Right forelimb (tissue), 1 donor: ENCODE data around the gene SMIM15.
A peak's percentile ranks its signal among the peaks of the same experiment; 100 is the strongest.
"Not testable (repeated sequence)": the region's sequence is repeated elsewhere in the genome, so short reads cannot be mapped to it uniquely, and the experiment has no call there.

ENCODE experiments used
- DNase-seq: peaks from one replicate; pipeline ENCODE4 v3.0.0-alpha.2; 2018

Gene SMIM15

GRCh38 chr5:61162010-61162831 is at the start of gene SMIM15:
Gene SMIM15 (minus strand): TSS chr5:61162468. CDS start chr5:61160171, 2,297 bp downstream.
- peak; percentile 93 for DNase-seq

- no peak for DNase-seq
Measured at GRCh38 chr5:61207884-61208283, 45.6 kb upstream of the SMIM15 start.

GRCh38 chr5:61205013-61205412 is 42.7 kb upstream of the SMIM15 start:
- no peak for DNase-seq

- DNase-seq: no peak
Measured at GRCh38 chr5:61202213-61202612, 39.9 kb upstream of the SMIM15 start.

GRCh38 chr5:61200582-61201155 is 38.4 kb upstream of the SMIM15 start:
- DNase-seq: no peak

- DNase-seq: no peak
Measured at GRCh38 chr5:61198606-61199005, 36.3 kb upstream of the SMIM15 start.

GRCh38 chr5:61187826-61188225 is 25.6 kb upstream of the SMIM15 start:
- DNase-seq: not testable (repeated sequence)

- DNase-seq: not testable (repeated sequence)
Measured at GRCh38 chr5:61187352-61187751, 25.1 kb upstream of the SMIM15 start.

- DNase-seq: no peak
Measured at GRCh38 chr5:61186634-61187033, 24.4 kb upstream of the SMIM15 start.

GRCh38 chr5:61184708-61185107 is 22.4 kb upstream of the SMIM15 start:
- DNase-seq: no peak

GRCh38 chr5:61183538-61183937 is 21.3 kb upstream of the SMIM15 start:
- no peak for DNase-seq

GRCh38 chr5:61182449-61182848 is 20.2 kb upstream of the SMIM15 start:
- no peak for DNase-seq

- DNase-seq: no peak
Measured at GRCh38 chr5:61180886-61181285, 18.6 kb upstream of the SMIM15 start.

- DNase-seq: no peak
Measured at GRCh38 chr5:61178702-61179101, 16.4 kb upstream of the SMIM15 start.

- DNase-seq: no peak
Measured at GRCh38 chr5:61177716-61178115, 15.4 kb upstream of the SMIM15 start.

GRCh38 chr5:61177070-61177469 is 14.8 kb upstream of the SMIM15 start:
- DNase-seq: no peak

- DNase-seq: no peak
Measured at GRCh38 chr5:61176631-61177030, 14.4 kb upstream of the SMIM15 start.

- no peak for DNase-seq
Measured at GRCh38 chr5:61171479-61171878, 9.2 kb upstream of the SMIM15 start.

GRCh38 chr5:61168951-61169350 is 6.7 kb upstream of the SMIM15 start:
- no peak for DNase-seq

GRCh38 chr5:61167382-61167781 is 5.1 kb upstream of the SMIM15 start:
- DNase-seq: no peak

- no peak for DNase-seq
Measured at GRCh38 chr5:61163905-61164304, 1.6 kb upstream of the SMIM15 start.

- no peak for DNase-seq
Measured at GRCh38 chr5:61162832-61163567, 732 bp upstream of the SMIM15 start.

- no peak for DNase-seq
Measured at GRCh38 chr5:61160497-61160896, 1.8 kb downstream of the SMIM15 start.

- DNase-seq: no peak
Measured at GRCh38 chr5:61159836-61160235, 2.4 kb downstream of the SMIM15 start.
